Stimulated activated CD8-positive, alpha-beta memory T cell treated with anti-CD3 and anti-CD28 coated beads, Interleukin-7, amount 100 ng/mL, for 48 hours (primary cell): ENCODE data around the gene INPP4A.

Source experiments
- DNase-seq, 2 donors: peaks; one replicate each; pipeline ENCODE4 v3.0.0-alpha.2; 2020; ENCODE audit warnings: low read depth in 1 of 2; ENCODE audit errors: extremely low read depth in 1 of 2

The INPP4A gene

DNA sequence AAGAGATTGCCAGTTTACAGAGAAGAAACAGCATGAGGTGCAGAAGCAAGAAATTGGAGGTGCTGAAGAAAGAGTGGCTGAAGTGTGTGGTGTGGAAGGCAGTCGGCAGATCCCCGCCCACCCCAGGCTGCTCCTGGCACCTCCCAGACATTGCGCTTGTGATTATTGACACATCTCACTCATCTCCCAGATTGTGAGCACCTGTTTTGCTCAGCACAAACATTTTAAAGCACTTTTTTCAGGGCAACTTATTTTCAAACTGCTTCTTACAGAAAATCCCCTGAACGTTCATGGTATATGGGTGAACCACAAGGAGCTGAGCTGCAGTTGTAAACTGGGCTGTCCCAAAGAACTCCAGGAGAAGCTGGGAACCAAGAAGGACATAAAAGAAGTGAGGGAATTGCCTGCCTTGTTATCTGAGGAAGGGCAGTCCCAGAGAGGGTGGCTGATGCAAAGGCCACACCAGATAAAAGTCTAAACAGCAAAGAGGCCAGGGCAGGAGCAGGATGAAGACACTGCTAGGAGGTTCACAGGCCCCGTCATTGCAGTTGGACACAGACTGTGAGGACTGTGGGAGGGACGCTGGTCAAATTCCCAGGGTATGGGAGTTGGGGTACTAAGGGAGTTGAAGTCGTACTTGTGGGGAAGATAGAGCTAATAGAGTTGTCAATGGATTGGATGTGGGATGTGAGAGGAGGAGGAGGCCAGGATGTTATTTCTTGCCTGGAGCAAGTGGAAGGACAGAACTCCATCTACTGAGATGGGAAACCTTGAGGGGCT is 65.1 kb downstream of the INPP4A start:
- DNase-seq, result no peak

DNA sequence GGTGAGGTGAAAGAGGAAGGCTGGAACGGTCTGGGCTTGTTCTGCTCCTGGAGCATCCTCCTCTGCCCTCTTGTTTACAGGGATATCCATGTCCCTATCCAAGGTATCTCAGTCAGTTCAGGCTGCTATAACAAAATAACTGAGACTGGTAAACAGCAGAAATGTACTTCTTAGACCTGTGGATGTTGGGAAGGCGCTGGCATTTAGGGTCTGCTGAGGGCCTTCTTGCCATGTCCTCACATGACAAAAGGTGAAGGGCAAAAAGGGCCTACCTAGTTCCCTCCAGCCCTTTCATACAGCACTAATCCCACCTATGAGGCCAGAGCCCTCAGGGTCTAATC is 65.6 kb downstream of the INPP4A start:
- no peak for DNase-seq

DNA sequence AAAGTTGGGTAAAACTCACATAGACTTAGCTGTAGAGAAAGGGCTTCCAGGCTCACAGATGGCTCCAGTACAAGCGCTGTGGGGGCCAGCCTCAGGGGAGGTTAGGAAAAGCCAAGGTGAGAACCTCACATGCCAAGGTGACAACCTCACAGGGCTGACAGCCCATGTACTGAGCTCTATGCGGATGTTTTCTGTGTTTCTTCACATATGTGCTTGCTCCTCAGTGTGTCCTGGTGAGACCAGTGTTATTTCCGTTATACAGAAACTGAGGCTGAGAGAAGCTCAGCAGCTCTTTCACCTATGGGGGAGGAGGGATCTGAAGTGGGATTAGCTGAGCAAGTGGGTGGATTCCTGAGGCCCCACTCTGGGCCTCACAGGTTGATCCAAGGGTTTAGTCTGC is 67.3 kb downstream of the INPP4A start:
- no peak for DNase-seq

DNA sequence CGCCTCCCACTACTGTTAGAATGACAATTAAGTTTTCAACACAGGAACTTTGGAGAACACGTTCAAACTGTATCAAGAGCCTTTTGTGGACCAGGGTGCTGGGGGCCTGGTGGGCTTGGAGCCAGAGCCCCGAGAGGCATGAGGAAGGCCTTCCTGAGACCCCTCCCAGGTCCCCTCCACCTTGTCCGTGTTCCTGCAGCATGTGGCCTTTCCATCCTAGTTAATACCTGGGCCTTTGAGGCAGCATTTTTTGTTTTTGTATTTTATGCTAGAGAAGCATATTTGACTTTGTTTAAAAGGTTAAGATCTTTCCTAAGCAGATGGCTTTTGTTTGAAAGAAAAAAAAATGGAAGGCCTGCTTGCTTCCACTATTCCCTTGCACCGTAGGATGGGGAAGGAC is 68.0 kb downstream of the INPP4A start:
- DNase-seq, result no peak

DNA sequence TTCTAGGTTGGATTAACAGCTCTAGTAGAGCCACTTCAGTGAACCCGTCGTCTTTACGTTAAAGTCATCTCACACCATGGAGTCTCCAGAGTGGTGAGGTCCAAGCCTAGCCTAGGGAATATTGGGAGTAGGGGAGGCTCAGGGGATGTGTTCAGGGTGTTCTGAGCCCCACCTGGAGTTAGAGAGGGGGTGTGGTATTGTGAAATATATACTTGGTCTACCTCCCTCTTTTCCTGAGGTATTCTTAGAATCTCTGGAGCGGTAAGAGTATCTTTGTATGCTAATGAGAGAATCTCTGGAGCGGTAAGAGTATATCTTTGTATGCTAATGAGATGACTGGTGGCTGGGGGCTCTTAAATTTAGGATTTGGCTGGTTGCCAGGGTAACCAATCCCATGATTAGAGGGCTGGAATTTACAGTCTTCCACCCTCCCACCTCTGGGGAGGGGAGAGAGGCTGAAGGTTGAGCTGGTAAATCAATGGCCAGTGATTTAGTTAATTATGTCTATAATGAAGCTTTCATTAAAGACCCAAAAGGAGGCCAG is 69.5 kb downstream of the INPP4A start:
- no peak for DNase-seq

DNA sequence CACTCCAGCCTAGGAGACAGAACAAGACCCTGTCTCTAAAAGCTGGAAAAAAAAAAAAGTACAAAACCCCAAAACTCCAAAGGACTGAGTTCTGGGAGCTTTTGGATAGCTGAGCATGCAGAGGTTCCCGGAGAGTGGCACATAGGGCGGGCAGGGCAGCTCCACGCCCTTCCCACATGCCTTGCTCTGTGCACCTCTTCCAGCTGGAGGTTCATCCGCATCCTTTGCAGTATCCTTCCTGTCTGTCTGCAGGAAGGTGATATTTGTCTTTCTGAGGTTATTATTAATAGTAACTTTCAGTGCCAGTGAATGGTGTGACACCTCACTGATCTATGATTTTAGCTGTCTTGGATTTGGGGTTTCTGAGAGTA is 70.2 kb downstream of the INPP4A start:
- no peak for DNase-seq

DNA sequence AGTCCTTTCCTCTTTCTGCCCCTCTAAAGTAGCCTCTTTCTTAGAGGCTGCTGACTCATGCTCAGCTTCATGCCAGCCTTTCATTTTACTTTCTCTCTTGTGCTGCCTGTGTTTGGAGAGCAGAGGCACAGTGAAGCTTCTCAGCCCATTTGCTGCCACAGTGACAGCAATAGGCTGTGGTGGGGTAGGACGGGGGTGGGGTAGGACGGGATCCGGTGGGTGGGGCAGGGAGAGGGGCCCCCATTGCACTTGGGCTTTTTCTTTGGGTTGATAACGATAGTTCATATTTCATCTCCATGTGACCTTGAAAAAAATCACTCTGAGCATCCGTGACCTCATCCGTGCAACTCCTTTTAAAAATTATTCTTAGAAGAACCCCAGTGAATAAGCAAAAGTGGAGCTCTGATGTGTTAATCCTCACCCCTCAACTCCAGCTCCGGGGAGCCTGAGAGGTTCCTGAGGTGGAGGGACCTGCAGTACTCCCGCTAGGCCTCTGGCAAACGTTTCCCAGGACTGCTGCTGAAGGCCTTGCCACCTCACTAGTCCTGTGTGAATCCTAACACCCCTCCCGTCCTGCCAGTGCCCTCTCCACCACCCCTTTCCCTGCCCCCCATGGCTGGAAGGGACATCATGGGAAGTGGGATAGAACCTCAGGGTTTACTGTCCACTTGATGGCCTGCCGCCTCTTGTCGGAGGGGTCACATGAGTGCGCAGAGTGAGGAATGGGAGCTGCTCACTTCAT is 70.8 kb downstream of the INPP4A start:
- DNase-seq, result no peak

DNA sequence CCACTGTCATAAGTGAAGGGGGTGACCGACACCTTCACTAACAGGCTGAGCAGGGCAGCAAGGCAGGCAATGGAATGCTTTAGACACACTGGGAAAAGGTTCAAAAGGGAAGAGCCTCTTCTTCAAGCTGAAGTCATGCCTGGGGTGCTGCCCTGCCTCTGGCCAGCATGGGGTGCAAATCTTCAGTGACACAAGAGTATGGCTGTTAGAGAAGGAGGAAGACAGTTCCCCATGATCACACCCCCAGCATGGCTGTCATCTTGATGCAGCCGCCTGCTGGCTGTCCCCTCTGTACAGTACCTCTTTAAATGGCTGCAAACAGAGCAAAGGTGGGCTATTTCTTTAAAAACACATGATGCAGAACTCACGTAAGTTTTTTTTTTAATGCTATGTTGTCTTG is 71.9 kb downstream of the INPP4A start:
- DNase-seq, result no peak

DNA sequence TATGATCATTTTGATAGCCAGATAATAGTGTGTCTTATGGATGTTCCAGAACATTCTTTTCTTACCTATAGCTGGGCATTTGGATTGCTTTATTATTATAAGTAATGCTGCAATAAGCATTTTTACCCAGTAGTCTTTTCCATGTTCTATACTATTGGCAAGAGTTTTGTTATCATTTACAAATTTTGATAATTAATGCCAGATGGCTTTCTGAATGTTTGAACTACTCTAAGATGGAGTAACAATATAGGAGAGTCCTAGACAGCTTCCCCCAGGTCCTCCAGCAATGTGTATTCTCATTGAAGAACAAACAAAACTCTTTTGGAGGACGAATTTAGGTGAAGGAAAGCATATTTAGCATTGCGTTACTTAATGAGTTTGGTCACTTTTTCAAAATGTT is 73.0 kb downstream of the INPP4A start:
- DNase-seq, result no peak

DNA sequence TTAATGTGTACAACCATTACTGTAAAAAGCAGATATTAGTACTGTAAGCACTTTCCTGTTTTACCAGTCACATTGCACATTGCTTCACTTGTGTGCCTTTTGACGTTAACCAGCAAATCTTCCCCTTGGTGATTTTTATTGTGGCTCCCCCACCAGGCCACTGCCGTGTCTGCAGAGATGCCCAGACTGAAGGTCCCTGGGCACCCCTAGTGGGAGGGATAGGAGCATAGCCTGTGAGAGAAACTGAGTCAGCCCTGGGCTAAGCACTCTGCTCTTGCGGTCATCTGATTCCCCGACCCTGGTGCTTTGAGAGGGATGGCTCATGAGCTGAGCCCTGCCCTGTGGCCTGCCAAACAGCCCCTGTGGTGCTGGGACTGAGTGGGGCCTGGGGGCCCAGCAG is 73.4 kb downstream of the INPP4A start:
- DNase-seq, result no peak

DNA sequence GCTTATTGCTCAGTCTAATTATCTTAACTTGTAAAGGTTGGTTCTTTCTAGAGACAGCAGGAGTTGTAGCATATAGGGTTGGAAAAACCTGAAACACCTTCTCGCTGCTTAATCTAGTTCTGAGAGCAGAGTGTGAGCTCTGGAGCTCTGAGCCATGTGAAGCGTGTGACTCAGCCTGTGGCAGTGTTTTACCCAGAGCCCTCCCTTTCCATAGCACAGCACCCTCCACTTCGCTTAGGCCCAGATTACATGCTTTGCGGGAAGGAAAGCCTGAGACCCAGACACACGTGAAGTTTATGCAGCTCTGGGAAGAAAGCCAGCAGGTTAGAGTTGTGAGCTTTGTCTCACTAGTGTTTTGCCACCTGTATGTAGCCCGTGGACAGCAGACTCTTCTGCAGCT is 74.5 kb downstream of the INPP4A start:
- no peak for DNase-seq

DNA sequence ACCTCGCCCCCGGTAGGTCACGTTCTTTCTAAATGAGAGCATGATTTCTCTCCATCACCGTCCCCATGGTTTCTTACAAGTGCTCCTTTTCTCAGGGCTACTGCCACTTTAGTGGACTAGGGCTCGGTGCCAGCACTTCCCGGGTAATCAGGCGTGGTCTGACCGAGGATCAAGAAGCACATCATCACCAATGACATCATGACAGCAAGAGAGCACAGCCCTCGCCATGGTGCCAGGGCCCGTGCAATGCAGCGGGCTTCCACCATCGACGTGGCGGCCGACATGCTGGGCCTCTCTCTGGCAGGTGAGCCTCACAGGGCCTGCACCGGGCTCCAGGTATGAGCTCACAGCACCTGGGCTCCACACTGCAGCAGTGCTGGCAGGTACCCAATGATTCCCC is 75.2 kb downstream of the INPP4A start:
- no peak for DNase-seq

DNA sequence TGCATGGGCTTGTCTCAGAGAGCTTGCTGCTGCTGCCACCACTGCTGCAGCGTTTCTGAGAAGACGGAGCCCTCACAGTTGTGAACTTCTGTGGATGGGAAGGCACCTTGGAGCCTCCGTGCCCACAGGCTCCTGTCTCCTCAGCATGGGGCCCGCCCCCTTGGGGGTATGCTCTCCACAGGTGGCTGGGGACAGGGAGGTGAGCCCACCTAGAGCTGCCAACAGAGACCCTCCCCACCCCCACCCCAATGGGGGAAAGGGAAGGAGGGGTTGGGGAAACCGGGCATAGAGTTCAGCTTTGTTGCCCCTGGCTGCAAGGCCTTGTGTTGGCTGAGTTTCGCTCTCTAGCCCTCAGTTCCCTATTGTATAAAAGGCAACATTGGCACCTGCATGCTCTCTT is 76.1 kb downstream of the INPP4A start:
- no peak for DNase-seq

DNA sequence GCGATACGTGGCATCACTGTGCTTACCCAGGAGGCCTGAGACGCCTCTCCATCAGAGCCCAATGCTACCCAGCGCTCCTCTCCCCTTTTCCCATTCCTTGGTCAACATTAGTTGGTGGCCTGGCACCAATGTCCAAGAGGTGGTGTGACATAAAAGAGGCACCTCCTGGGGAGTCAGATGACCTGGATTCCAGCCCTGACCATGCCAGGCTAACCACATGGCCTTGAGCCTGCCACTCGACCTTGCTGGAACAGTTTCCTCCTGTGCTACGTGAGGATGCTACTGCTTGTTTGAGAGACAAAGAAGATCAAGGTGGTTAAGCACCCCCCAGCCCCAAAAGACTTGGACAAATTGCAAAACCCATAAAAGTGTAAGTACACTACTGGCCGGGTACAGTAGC is 76.6 kb downstream of the INPP4A start:
- no peak for DNase-seq

DNA sequence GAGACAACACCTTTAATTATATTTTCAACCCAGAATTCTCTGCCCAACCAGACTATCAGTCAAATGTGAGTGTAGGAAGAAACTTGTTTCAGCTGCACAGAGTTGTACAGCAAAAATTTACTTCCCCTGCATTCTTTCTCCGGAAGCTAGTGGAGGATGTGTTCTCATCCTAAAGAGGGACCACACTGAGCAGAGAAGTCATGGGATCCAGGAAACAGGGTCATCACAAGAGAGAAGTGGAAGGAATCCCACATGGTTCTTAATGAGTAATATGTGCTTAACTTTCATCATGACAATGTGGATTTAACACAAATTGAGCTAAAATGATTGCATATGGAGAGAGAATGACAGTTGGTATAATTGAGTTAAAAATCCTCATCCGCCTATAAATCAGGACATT is 78.2 kb downstream of the INPP4A start:
- no peak for DNase-seq

DNA sequence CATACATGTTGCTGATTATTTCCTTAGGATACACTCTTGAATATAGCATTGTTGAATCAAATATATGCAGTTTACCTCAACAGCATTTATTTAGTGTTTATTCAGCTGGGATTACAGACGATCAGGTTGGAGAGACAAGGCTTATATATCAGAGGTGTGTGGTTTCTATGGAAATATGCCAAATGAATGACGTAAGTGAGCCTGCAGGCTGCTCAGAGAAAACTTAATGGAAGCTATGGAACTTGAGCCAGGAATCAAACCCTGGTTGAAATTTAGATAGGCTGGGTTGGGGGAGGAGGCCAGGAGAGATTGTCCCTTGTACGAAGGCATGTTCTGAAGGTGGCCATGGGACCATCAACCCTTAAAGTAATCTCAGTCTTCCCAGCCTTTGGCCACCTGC is 79.5 kb downstream of the INPP4A start:
- DNase-seq, result no peak

DNA sequence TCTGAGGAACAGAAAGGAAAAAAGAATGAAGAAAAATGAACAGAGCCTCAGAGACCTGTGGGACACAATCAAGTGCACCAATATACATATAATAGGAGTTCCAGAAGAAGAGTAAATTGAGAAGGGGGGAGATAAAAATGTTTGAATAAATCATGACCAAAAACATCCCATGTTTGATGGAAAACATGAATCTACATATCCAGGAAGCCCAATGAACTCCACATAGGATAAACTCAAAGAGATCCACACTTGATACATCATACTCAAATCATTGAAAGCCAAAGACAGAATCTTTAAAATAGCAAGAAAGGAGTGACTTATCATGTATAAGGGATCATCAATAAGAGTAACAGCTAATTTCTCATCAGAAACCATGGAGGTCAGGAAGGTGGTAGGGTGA is 83.7 kb downstream of the INPP4A start:
- no peak for DNase-seq

DNA sequence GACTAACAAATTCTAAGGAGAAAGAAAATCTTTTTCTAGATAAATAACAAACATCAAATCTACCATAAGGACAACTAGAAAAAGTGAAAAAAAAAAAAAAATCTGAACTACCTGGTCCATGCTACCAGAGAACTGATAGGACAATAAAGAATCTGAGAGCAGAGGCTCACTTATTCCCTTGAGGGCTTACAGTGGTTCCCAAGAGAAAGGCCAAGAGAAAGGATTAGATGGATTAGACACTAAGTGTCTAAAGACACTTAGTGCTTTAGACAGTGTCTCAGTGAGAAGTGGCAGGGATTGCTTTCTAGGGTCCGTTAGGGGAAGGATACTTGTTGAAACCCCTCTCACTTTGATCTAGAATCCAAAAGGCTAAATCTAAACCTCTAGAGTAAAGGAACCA is 85.5 kb downstream of the INPP4A start:
- no peak for DNase-seq

DNA sequence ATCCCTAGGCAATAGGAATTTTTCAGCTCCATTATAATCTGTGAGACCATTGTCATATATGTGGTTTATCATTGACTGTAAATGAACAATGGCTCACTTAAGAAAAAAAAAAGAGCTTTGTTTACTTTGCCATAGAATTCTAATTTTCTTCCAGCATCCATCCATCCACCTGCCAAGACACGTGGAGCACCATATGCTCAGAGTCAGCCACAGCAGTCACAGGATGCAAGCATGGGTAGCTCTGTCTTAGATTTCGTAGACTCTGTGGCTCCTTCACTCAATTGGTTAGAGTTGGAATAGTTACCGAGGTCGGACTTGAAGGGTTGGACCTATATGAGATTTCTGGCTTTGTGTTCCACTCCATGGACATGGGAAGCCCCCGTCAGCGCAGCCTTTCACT is 88.1 kb downstream of the INPP4A start:
- no peak for DNase-seq

DNA sequence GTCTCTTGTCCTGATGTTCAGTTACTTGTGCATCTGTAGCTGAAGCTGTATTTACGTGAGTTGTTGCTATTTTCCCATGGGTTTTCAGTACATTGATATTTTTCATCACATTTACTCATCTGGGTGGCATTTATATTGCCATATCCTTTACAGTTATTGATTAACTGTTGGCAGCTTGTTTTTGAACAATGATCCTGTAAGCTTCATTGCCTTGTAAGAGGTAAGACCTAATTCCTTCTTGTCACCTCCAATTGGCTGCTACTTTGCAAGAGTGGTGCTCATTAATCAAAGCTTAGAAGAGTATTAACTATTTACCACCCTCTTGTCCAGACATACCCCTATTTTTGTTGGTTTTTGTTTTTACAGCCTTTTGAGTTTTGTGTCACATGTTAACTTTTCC is 88.9 kb downstream of the INPP4A start:
- DNase-seq, result no peak

DNA sequence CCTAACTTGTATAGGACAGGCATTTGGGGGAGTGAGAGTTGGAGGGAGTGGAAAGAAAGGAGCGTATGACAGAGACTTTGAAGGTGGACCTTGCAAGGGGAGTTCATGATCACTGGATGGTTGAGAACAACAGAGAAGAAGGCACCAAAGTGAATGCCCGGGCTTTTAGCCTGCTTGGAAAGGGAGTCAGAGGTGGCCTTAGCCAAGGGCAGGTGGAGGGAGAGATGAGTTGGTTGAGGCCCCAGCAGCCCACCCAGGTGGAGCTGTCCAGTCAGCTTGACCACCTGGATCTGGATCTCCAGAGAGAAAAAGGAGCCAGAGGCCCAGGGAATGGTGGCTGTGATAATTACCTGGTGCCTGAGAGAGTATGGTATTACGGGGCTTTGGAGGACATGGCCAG is 90.1 kb downstream of the INPP4A start:
- no peak for DNase-seq

DNA sequence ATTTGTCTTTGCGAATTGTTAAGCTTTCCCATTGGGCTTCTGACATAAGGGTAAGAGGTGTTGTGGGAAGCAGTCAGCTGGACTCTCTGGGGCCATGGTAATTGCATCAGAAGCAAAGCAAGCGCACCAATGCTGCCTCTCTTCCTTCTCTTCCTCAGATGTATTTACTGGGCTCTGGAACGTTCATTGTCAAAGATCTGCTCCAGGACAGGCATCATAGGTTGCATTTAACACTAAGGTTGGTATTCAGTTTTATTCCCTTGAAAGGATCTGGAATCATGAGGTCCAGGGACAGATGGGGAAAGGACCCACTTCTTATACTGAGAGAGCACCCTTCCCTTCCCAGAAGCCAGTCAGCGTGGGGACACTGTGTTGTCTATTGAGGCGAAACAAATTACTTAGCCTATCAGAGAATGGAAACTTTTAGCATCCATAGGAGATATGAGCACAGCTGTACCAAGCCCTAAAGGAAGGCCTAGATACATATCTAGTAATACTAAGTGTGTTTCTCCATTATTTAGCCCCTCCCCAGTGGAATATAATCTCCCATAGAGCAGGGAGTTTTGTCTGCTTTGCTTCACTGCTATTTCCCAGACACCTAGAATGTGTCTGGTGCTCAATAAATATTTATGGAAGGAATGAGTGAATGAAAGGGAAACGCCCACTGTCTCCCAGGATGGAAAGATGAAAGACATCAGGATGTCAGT is 91.5 kb downstream of the INPP4A start:
- DNase-seq, result no peak
